K562 (cell line): Measurements from ENCODE around the gene KRT8. TPM values are rescaled to one million over a fixed set of nuclear protein-coding genes. Genes with fewer than 3 reads are reported as not detected.

Experiments used
- CBX1 ChIP-seq: sonication (generic); IDR thresholded peaks from 2 replicates; pipeline ENCODE4 v1.6.1; 2016; ENCODE audit warnings: antibody characterized with exemption, low read depth, mild to moderate bottlenecking
- CEBPG ChIP-seq, 3 experiments: fragments of 200-800 bp in 1 of 3; sonication (Bioruptor generic) in 1 of 3; sonication (generic) in 1 of 3; formaldehyde crosslinking in 1 of 3; IDR thresholded peaks in 2 of 3; conservative IDR thresholded peaks in 1 of 3; 2 replicates each; pipeline versions ENCODE4 v1.6.1 to v1.8.0; 2016 to 2022; ENCODE audit warnings: missing compliant biosample characterization in 2 of 3, missing genetic modification characterization in 2 of 3, mild to moderate bottlenecking in 1 of 3, missing genetic modification reagents in 1 of 3
- DNMT1 ChIP-seq: fragments of 450-650 bp; IDR thresholded peaks from 2 replicates; pipeline ENCODE4 v1.6.1; 2016; ENCODE audit warnings: antibody characterized with exemption, mild to moderate bottlenecking
- DPF2 ChIP-seq: fragments of 450-650 bp; IDR thresholded peaks from 2 replicates; pipeline ENCODE4 v1.6.1; 2016
- E2F8 ChIP-seq: fragments of 450-650 bp; IDR thresholded peaks from 2 replicates; pipeline ENCODE4 v1.7.1; 2018; ENCODE audit warnings: mild to moderate bottlenecking, low read depth; ENCODE audit not compliant: partially characterized antibody
- ELF1 ChIP-seq: fragments of 200-800 bp; sonication (Bioruptor generic); IDR thresholded peaks from 2 replicates; pipeline ENCODE4 v1.6.1; 2016; ENCODE audit warnings: missing genetic modification characterization, missing compliant biosample characterization
- EWSR1 ChIP-seq: fragments of 450-650 bp; IDR thresholded peaks from 2 replicates; pipeline ENCODE4 v1.6.1; 2018; ENCODE audit warnings: borderline replicate concordance, mild to moderate bottlenecking, low read depth, moderate library complexity; ENCODE audit not compliant: partially characterized antibody
- MCM3 ChIP-seq: fragments of 450-650 bp; IDR thresholded peaks from 2 replicates; pipeline ENCODE4 v1.6.1; 2016
- RCOR1 ChIP-seq, 2 experiments: IDR thresholded peaks; 2 replicates each; pipeline ENCODE4 v1.6.1; 2012; ENCODE audit warnings: low read depth in 2 of 2, low read length in 2 of 2, borderline replicate concordance in 1 of 2, improper control_type of control experiment in 1 of 2
- SAFB2 ChIP-seq: fragments of 200-400 bp; formaldehyde crosslinking; IDR thresholded peaks from 2 replicates; pipeline ENCODE4 v1.6.1; 2018; ENCODE audit warnings: borderline replicate concordance, low read length, low read depth, moderate library complexity; ENCODE audit not compliant: severe bottlenecking
- SMARCC2 ChIP-seq: fragments of 450-650 bp; IDR thresholded peaks from 2 replicates; pipeline ENCODE4 v1.6.1; 2017; ENCODE audit warnings: antibody characterized with exemption, moderate library complexity, mild to moderate bottlenecking, low read depth
- SNRNP70 ChIP-seq: fragments of 200-400 bp; formaldehyde crosslinking; optimal IDR thresholded peaks from 2 replicates; pipeline ENCODE3; 2017; ENCODE audit warnings: low read depth, low read length
- STAT5B ChIP-seq: fragments of 250-450 bp; sonication (Bioruptor Pico); IDR thresholded peaks from 2 replicates; pipeline ENCODE4 v1.8.0; 2021; ENCODE audit warnings: mild to moderate bottlenecking, inconsistent platforms
- TAF1 ChIP-seq: IDR thresholded peaks from 2 replicates; pipeline ENCODE4 v1.6.1; 2011; ENCODE audit warnings: mild to moderate bottlenecking, low read length, moderate library complexity; ENCODE audit not compliant: insufficient read depth, control insufficient read depth, severe bottlenecking; ENCODE audit errors: extremely low read depth
- TSC22D4 ChIP-seq: fragments of 450-650 bp; IDR thresholded peaks from 2 replicates; pipeline ENCODE4 v1.6.1; 2016; ENCODE audit warnings: missing genetic modification characterization, missing biosample characterization, control low read depth
- XRCC3 ChIP-seq: fragments of 450-650 bp; IDR thresholded peaks from 2 replicates; pipeline ENCODE4 v1.6.1; 2017; ENCODE audit warnings: mild to moderate bottlenecking, moderate library complexity
- ZBTB33 ChIP-seq: sonication (generic); formaldehyde crosslinking; IDR thresholded peaks from 2 replicates; pipeline ENCODE4 v1.8.1; 2023; ENCODE audit warnings: mild to moderate bottlenecking, missing genetic modification reagents
- ZBTB49 ChIP-seq: sonication (generic); formaldehyde crosslinking; IDR thresholded peaks from 2 replicates; pipeline ENCODE4 v1.8.0; 2022; ENCODE audit warnings: missing genetic modification reagents, mild to moderate bottlenecking, borderline replicate concordance
- ZNF146 ChIP-seq: IDR thresholded peaks from one replicate; pipeline ENCODE4 v1.6.1; 2018; ENCODE audit warnings: missing compliant biosample characterization; ENCODE audit not compliant: unreplicated experiment
- ZNF561 ChIP-seq: fragments of 450-650 bp; formaldehyde crosslinking; conservative IDR thresholded peaks from 2 replicates; pipeline ENCODE4 v1.4.0; 2020; ENCODE audit warnings: mild to moderate bottlenecking, moderate library complexity
- ZNF583 ChIP-seq: fragments of 250-450 bp; sonication (Bioruptor Pico); IDR thresholded peaks from 2 replicates; pipeline ENCODE4 v1.4.0; 2020
- ZNF77 ChIP-seq: fragments of 250-450 bp; sonication (Bioruptor Pico); IDR thresholded peaks from 2 replicates; pipeline ENCODE4 v1.5.0; 2020
- polyA plus RNA-seq, 8 experiments: library from polyadenylated mRNA; depleted of rRNA in 4 of 8; stranded (reverse) in 5 of 8; unstranded in 3 of 8; fragments of >200 nt; fragmentation: Nextera tagmentation in 2 of 8; fragmentation: Illumina TruSeq in 1 of 8; extraction: Ambion mirVana in 2 of 8; extraction: Trizol in 1 of 8; gene quantifications; 2 replicates each; pipeline versions ENCODE4 v1.2.1 to v1.2.3, GENCODE V29; 2011 to 2014; ENCODE audit warnings: inconsistent platforms in 1 of 8, missing spikeins in 1 of 8
- total RNA-seq, 7 experiments: library from RNA; depleted of rRNA in 6 of 7; stranded (reverse); fragments of >200 nt in 6 of 7; fragmentation: Illumina TruSeq in 2 of 7; extraction: Trizol in 2 of 7; gene quantifications; 2 replicates each; pipeline versions ENCODE4 v1.2.1 to v1.2.3, GENCODE V29; 2011 to 2021; ENCODE audit warnings: low replicate concordance in 1 of 7

KRT8 gene
- total and polyA plus RNA-seq, 9 of the 15 experiments (the other 6 are each of a cell fraction or from before 2014, with no cell fraction given), result 41.5 to 661 (median 260) TPM

GRCh38 chr12:52884526-52885293 is 20.2 kb downstream of the KRT8 start (continued):
- TF ChIP-seq TSC22D4 (tag), result no peak
- no peak for TF ChIP-seq ZBTB49 (CRISPR knock-in tag)
- TF ChIP-seq SAFB2, result no peak
- no peak for TF ChIP-seq MCM3
- no peak for TF ChIP-seq ZNF146 (CRISPR knock-in tag)
- TF ChIP-seq ZBTB33 (CRISPR knock-in tag), result no peak
- no peak for TF ChIP-seq XRCC3
- TF ChIP-seq SNRNP70, result no peak
- TF ChIP-seq RCOR1 (IDR thresholded peaks at IDR 0.05; ENCODE audit: borderline replicate concordance in 1 of 2, low read depth in 2 of 2, low read length in 2 of 2), result peak in 1 of 2 experiments; percentile 15; a peak in 1 of 4 replicates
- TF ChIP-seq ZNF77 (CRISPR knock-in tag), result no peak
- TF ChIP-seq TAF1, result no peak
- no peak for TF ChIP-seq ZNF583
- TF ChIP-seq DNMT1, result no peak
- no peak for TF ChIP-seq DPF2
- no peak for TF ChIP-seq ELF1 (tag)
- no peak for TF ChIP-seq CEBPG (CRISPR knock-in tag; IDR thresholded peaks at IDR 0.05)
- no peak for TF ChIP-seq CEBPG (tag; conservative IDR thresholded peaks at IDR 0.05 in 1 of 2, IDR thresholded peaks at IDR 0.05 in 1 of 2)
- TF ChIP-seq E2F8, result no peak
- TF ChIP-seq SMARCC2, result no peak
- TF ChIP-seq EWSR1, result no peak
- TF ChIP-seq STAT5B, result no peak
- no peak for TF ChIP-seq CBX1
- no peak for TF ChIP-seq ZNF561 (CRISPR knock-in tag)
